NT2/D1 (cell line): ENCODE measurements around the gene SIGLEC12.
A peak's percentile ranks its signal among the peaks of the same experiment; 100 is the strongest.

Experiments
- DNase-seq: peaks from one replicate; pipeline ENCODE4 v3.0.0-alpha.2; 2011; ENCODE audit warnings: low read depth, low spot score
- H3K27me3 ChIP-seq: 2 replicates; pipeline ENCODE4 v1.6.0; 2011; ENCODE audit warnings: mild to moderate bottlenecking; ENCODE audit not compliant: insufficient read length, insufficient read depth
- H3K36me3 ChIP-seq: 2 replicates; pipeline ENCODE4 v1.6.1; 2011; ENCODE audit warnings: mild to moderate bottlenecking, low read length, mixed read lengths; ENCODE audit not compliant: insufficient read depth, insufficient read length
- H3K4me1 ChIP-seq: 2 replicates; pipeline ENCODE4 v1.5.1; 2011; ENCODE audit not compliant: insufficient read depth, insufficient read length
- H3K4me3 ChIP-seq: 2 replicates; pipeline ENCODE4 v1.5.1; 2011; ENCODE audit warnings: low read depth; ENCODE audit not compliant: insufficient read length
- H3K9ac ChIP-seq: 2 replicates; pipeline ENCODE4 v1.6.0; 2011; ENCODE audit warnings: low read depth; ENCODE audit not compliant: insufficient read length
- H3K9me3 ChIP-seq: 2 replicates; pipeline ENCODE4 v1.5.1; 2011; ENCODE audit warnings: mild to moderate bottlenecking, low read length; ENCODE audit not compliant: insufficient read depth
- SUZ12 ChIP-seq: IDR thresholded peaks from 2 replicates; pipeline ENCODE4 v1.6.1; 2011; ENCODE audit not compliant: insufficient read length, insufficient read depth; ENCODE audit errors: extremely low read depth
- YY1 ChIP-seq: IDR thresholded peaks from 2 replicates; pipeline ENCODE4 v1.6.1; 2011; ENCODE audit not compliant: insufficient read length, insufficient read depth
- ZNF274 ChIP-seq: IDR thresholded peaks from 2 replicates; pipeline ENCODE4 v1.6.1; 2011; ENCODE audit warnings: mild to moderate bottlenecking, low read depth, low read length

SIGLEC12 gene

GRCh38 chr19:51460164-51460992, 41.2 kb downstream of the SIGLEC12 start:
- peak; percentile 9 for DNase-seq
- Histone ChIP-seq H3K4me1 (no peaks in the 10 kb centered on the region), H3K4me3 (peak overlapping the region; percentile 47), H3K9me3 (no peaks in the 10 kb centered on the region), H3K36me3 (no peaks in the 10 kb centered on the region), H3K9ac (peak overlapping the region; percentile 61), H3K27me3 (peaks cover 10% of the 10 kb centered on the region)
- TF ChIP-seq ZNF274 = no peak
- TF ChIP-seq YY1 = no peak
- TF ChIP-seq SUZ12 = no peak

GRCh38 chr19:51458899-51459505, 42.6 kb downstream of the SIGLEC12 start:
- Histone ChIP-seq H3K36me3 (no peaks in the 10 kb centered on the region), H3K9ac (no peak overlapping the region), H3K9me3 (no peaks in the 10 kb centered on the region), H3K27me3 (no peaks in the 10 kb centered on the region), H3K4me3 (no peak overlapping the region), H3K4me1 (no peaks in the 10 kb centered on the region)
- TF ChIP-seq ZNF274 = no peak
- no peak for TF ChIP-seq YY1
- no peak for TF ChIP-seq SUZ12
- DNase-seq = no peak

DNA sequence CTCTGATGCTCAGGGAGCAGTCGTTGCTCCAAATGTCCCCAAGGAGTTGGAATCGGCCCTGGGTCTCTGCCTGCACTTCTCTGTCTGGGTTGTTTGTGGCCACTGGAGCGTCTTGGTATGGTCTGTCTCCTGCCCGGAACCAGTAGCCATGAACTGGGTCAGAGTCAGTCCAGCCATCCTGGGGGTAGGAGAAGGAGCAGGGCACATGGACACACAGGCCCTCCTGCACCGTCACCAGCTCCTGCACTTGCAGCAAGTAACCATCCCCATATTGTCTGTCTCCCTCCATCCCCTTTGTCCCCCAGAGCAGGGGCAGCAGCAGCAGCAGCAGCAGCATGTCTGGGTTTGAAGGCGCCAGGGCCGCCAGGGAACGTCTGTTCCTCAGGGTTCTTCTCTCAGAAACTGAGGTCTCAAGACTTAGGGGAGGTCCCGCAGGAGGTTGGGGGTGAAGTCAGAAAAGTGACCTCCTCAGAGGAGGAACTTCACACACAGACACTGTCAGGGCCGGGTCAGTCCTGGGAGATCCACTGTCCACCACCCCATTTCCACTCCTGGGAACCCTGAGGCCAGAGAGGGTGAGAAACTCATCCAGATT, 43.5 kb downstream of the SIGLEC12 start, which contains the start of gene SIGLEC8:
Gene SIGLEC8 (minus strand): TSS at position 404 of the 595 bp plus-strand sequence. CDS start 67 bp downstream, at position 337.
- H3K27me3 ChIP-seq = no peaks in the 10 kb centered on the region
- TF ChIP-seq ZNF274 (no peak), YY1 (no peak), SUZ12 (no peak)
- no peak within 1 kb of the TSS for H3K9ac ChIP-seq
- no peak within 1 kb of the TSS for H3K4me3 ChIP-seq
- no peak for DNase-seq
- H3K36me3 ChIP-seq = no peaks in the 10 kb centered on the region
- H3K4me1 ChIP-seq = no peaks in the 10 kb centered on the region
- H3K9me3 ChIP-seq = no peaks in the 10 kb centered on the region

DNA sequence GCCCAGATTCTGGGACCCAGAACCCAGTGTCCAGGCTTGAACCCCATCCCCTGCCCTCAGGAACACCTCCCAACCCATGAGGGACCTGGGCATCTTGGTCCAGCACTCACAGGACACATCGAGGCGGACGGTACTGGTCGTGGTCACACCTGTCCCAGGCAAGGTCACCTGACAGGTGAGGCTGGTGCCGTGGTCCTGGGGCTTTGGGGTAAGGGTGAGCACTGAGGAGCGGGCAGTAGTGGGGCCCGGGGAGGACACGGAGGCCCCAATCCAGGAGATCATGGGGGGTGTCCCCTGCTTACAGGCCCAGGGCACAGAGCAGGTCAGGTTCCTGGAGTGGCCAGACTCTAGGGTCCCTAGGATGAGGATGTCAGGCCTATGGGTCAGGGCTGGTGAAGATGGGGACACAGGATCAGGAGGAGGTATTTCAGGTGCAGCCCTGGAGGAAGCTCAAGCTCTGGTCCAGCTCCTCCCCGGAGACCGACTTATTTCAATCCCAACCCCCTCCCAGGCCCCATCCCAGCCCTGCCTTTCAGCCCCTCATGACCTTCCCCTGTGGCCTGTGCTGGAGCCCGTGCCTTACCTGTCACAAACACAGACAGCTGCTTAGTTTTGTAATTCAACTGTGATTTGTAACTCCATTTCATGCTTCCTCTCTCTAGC, 44.1 kb downstream of the SIGLEC12 start:
- no peaks in the 10 kb centered on the region for H3K27me3 ChIP-seq
- H3K9ac ChIP-seq = no peak overlapping the region
- DNase-seq = no peak
- TF ChIP-seq SUZ12 (no peak), YY1 (no peak), ZNF274 (no peak)
- H3K9me3 ChIP-seq = no peaks in the 10 kb centered on the region
- H3K36me3 ChIP-seq = no peaks in the 10 kb centered on the region
- no peak overlapping the region for H3K4me3 ChIP-seq
- no peaks in the 10 kb centered on the region for H3K4me1 ChIP-seq

DNA sequence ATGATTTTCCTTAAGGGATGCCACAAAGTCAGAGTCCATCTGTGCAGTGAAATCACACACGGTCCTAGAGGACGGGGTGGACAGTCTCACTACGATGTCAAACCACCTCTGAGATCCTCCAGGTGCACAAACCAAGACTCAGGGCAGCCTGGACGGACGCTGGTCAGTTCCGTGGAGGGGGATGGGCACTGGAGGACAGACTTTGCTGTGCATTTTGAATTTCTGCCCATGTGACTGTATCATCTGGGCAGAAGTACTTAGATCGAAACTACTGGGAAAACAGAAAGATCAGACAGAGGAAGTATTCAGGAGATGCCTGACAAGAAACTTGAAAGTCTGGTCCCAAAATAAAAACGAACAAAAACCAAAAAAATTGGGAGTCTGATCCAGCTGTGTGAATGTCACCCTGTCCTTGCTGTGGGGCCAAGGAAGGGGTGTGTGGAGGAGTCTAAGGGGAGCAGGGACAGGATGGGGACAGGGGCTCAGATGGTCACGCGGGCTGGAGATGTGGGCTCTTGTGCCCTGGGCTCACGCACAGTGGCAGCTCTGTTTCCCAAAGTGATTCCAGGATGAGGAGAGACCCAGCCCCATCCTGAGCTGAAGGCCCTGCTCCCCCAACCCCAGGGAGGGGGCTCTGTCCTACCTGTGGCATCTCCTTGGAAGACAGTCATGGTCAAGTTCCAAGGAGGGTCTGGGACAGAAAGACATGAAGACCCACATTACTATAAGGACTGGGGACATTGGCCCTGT, 44.9 kb downstream of the SIGLEC12 start:
- H3K36me3 ChIP-seq = no peaks in the 10 kb centered on the region
- no peak for DNase-seq
- H3K9ac ChIP-seq = no peak overlapping the region
- H3K4me3 ChIP-seq = no peak overlapping the region
- H3K4me1 ChIP-seq = no peaks in the 10 kb centered on the region
- H3K27me3 ChIP-seq = no peaks in the 10 kb centered on the region
- no peaks in the 10 kb centered on the region for H3K9me3 ChIP-seq
- TF ChIP-seq YY1 (no peak), SUZ12 (no peak), ZNF274 (no peak)

DNA sequence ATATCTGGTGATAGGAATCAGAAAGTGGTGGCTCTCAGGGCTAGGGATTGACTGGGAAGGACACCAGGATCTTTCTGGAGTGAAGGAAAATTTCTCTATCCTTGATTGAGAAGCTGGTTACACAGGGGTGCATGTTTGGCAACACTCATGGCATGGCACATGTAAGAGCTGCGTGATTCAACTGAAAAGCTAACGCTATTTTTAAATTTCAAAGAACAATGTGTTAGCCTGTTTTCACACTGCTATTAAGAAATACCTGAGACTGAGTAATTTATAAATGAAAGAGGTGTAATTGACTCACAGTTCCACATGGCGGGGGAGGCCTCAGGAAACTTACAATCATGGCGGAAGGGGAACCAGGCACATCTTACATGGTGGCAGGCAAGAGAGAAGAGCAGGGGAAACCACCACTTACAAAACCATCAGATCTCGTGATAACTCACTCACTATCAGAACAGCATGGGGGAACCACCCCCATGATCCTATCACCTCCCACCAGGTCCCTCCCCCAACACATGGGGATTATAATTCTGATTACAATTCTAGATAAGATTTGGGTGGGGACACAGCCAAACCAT, 50.8 kb downstream of the SIGLEC12 start:
- TF ChIP-seq YY1 = no peak
- TF ChIP-seq ZNF274 = no peak
- no peak for TF ChIP-seq SUZ12
- no peaks in the 10 kb centered on the region for H3K36me3 ChIP-seq
- DNase-seq = no peak

More for the DNA sequence above, 50.8 kb downstream of the SIGLEC12 start:
- no peaks in the 10 kb centered on the region for H3K27me3 ChIP-seq
- no peak overlapping the region for H3K4me3 ChIP-seq
- H3K4me1 ChIP-seq = no peaks in the 10 kb centered on the region
- H3K9ac ChIP-seq = no peak overlapping the region
- H3K9me3 ChIP-seq = no peaks in the 10 kb centered on the region; the same call in 1 of the 2 replicates
